Fibroblast of lung (primary cell): Measurements from ENCODE around the gene PCDH10. TPM values are rescaled to one million over a fixed set of nuclear protein-coding genes. Genes with fewer than 3 reads are reported as not detected.

ENCODE experiments used
- DNase-seq, 2 donors: peaks; one replicate each; pipeline versions ENCODE4 v3.0.0 to v3.0.0-alpha.2; 2010; ENCODE audit warnings: low read depth in 2 of 2
- H2AFZ ChIP-seq: 2 replicates; pipeline ENCODE4 v1.5.1; 2012; ENCODE audit warnings: low read length, control low read depth, inconsistent platforms
- H3K27ac ChIP-seq: 2 replicates; pipeline ENCODE4 v1.5.1; 2011; ENCODE audit warnings: low read length, control low read depth; ENCODE audit not compliant: insufficient read depth
- H3K27me3 ChIP-seq: 2 replicates; pipeline ENCODE4 v1.5.1; 2011; ENCODE audit warnings: mild to moderate bottlenecking, low read length; ENCODE audit not compliant: control insufficient read depth, insufficient read depth
- H3K36me3 ChIP-seq: 2 replicates; pipeline ENCODE4 v1.5.1; 2011; ENCODE audit warnings: low read length; ENCODE audit not compliant: control insufficient read depth, insufficient read depth
- H3K4me1 ChIP-seq: 2 replicates; pipeline ENCODE4 v1.5.1; 2011; ENCODE audit warnings: low read length; ENCODE audit not compliant: control insufficient read depth, insufficient read depth; ENCODE audit errors: extremely low read depth
- H3K4me2 ChIP-seq: 2 replicates; pipeline ENCODE4 v1.5.1; 2011; ENCODE audit warnings: low read length, control low read depth; ENCODE audit not compliant: insufficient read depth; ENCODE audit errors: extremely low read depth
- H3K4me3 ChIP-seq, 4 experiments: fragments of 200-600 bp in 1 of 4; sonication (generic) in 1 of 4; replicated peaks in 1 of 4; 2 replicates each; pipeline ENCODE4 v1.5.1; 2011 to 2016; ENCODE audit warnings: low read length in 4 of 4, low read depth in 3 of 4, mild to moderate bottlenecking in 3 of 4, control low read depth in 2 of 4, inconsistent platforms in 1 of 4, mixed read lengths in 1 of 4; ENCODE audit not compliant: insufficient read depth in 1 of 4; ENCODE audit errors: control extremely low read depth in 1 of 4
- H3K79me2 ChIP-seq: 2 replicates; pipeline ENCODE4 v1.5.1; 2012; ENCODE audit warnings: mild to moderate bottlenecking, low read length, inconsistent platforms; ENCODE audit not compliant: control insufficient read depth, insufficient read depth
- H3K9ac ChIP-seq: 2 replicates; pipeline ENCODE4 v1.5.1; 2011; ENCODE audit warnings: mild to moderate bottlenecking, low read length, control low read depth; ENCODE audit not compliant: insufficient read depth
- H3K9me3 ChIP-seq: 2 replicates; pipeline ENCODE4 v1.5.1; 2012; ENCODE audit warnings: low read depth, low read length; ENCODE audit not compliant: control insufficient read depth, insufficient read depth
- H4K20me1 ChIP-seq: 2 replicates; pipeline ENCODE4 v1.5.1; 2011; ENCODE audit warnings: low read length; ENCODE audit not compliant: control insufficient read depth, insufficient read depth; ENCODE audit errors: extremely low read depth
- CTCF ChIP-seq, 2 donors: IDR thresholded peaks in 1 of 2; conservative IDR thresholded peaks in 1 of 2; 1 replicate in 1 of 2; 2 replicates in 1 of 2; pipeline ENCODE4 v1.5.1; 2011 to 2012; ENCODE audit warnings: low read length in 2 of 2, control low read depth in 1 of 2, inconsistent platforms in 1 of 2, low read depth in 1 of 2, mild to moderate bottlenecking in 1 of 2
- EZH2 ChIP-seq: IDR thresholded peaks from 2 replicates; pipeline ENCODE4 v1.5.1; 2012; ENCODE audit warnings: low read length, control low read depth, mild to moderate bottlenecking; ENCODE audit errors: missing control alignments
- polyA plus RNA-seq, 2 donors: library from polyadenylated mRNA; depleted of rRNA in 1 of 2; stranded (reverse) in 1 of 2; unstranded in 1 of 2; fragments of >200 nt; gene quantifications; 2 replicates each; pipeline ENCODE4 v1.2.1, GENCODE V29; 2011 to 2012; ENCODE audit warnings: missing spikeins in 1 of 2
- total RNA-seq: library from RNA; depleted of rRNA; stranded (reverse); fragments of >200 nt; gene quantifications from 2 replicates; pipeline ENCODE4 v1.2.1, GENCODE V29; 2014

The PCDH10 gene
- total and polyA plus RNA-seq, 2 donors (not counting 1 experiment from before 2014, with no cell fraction given): 0.66 to 2.0 TPM

GRCh38 chr4:133186210-133186609, 37.1 kb downstream of the PCDH10 start:
- no peak overlapping the region for H3K9ac ChIP-seq
- no peaks in the 10 kb centered on the region for H3K9me3 ChIP-seq
- no peaks in the 10 kb centered on the region for H3K36me3 ChIP-seq
- H3K27me3 ChIP-seq: no peaks in the 10 kb centered on the region
- TF ChIP-seq EZH2 (no peak), CTCF (conservative IDR thresholded peaks at IDR 0.05 in 1 of 2, IDR thresholded peaks at IDR 0.05 in 1 of 2; ENCODE audit: low read depth in 1 of 2, low read length in 2 of 2) (no peak)
- H2AFZ ChIP-seq: no peak overlapping the region
- peak in 1 of 2 donors; percentile 66 for DNase-seq
- no peak overlapping the region for H3K4me2 ChIP-seq
- no peaks in the 10 kb centered on the region for H3K79me2 ChIP-seq
- no peak overlapping the region for H3K27ac ChIP-seq
- H3K4me1 ChIP-seq: no peaks in the 10 kb centered on the region
- H3K4me3 ChIP-seq: no peak overlapping the region
- no peaks in the 10 kb centered on the region for H4K20me1 ChIP-seq

DNA sequence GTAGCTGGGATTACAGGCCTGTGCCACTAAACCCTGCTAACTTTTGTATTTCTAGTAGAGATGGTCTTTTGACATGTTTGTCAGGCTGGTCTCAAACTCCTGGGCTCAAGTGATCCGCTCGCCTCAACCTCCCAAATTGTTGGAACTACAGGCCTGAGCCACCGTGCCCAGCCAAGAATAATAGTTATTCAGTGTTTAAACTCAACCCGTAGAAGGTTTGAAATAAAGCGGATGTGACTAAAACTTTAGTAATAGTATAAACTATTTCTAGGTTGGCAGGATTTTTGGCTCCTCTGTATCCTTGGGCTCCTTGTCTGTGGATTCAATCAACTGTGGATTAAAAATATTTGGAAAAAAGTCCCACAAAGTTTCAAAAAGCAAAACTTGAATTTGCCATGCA, 37.8 kb downstream of the PCDH10 start:
- no peaks in the 10 kb centered on the region for H3K4me1 ChIP-seq
- TF ChIP-seq CTCF (conservative IDR thresholded peaks at IDR 0.05 in 1 of 2, IDR thresholded peaks at IDR 0.05 in 1 of 2; ENCODE audit: low read depth in 1 of 2, low read length in 2 of 2): no peak
- no peak for TF ChIP-seq EZH2
- no peak overlapping the region for H3K27ac ChIP-seq
- no peak overlapping the region for H3K4me3 ChIP-seq
- H3K27me3 ChIP-seq: no peaks in the 10 kb centered on the region
- H2AFZ ChIP-seq: no peak overlapping the region
- H3K79me2 ChIP-seq: no peaks in the 10 kb centered on the region
- H4K20me1 ChIP-seq: no peaks in the 10 kb centered on the region
- no peak overlapping the region for H3K4me2 ChIP-seq
- no peaks in the 10 kb centered on the region for H3K36me3 ChIP-seq
- no peaks in the 10 kb centered on the region for H3K9me3 ChIP-seq
- peak in 1 of 2 donors; percentile 80 for DNase-seq
- H3K9ac ChIP-seq: no peak overlapping the region

- H3K4me2 ChIP-seq: no peak overlapping the region
- H2AFZ ChIP-seq: no peak overlapping the region
Observed at GRCh38 chr4:133188433-133189146, 39.5 kb downstream of the PCDH10 start.

More at GRCh38 chr4:133188433-133189146, 39.5 kb downstream of the PCDH10 start:
- Histone ChIP-seq H3K27ac (no peak overlapping the region), H3K79me2 (no peaks in the 10 kb centered on the region), H3K36me3 (no peaks in the 10 kb centered on the region), H3K27me3 (no peaks in the 10 kb centered on the region), H4K20me1 (no peaks in the 10 kb centered on the region), H3K4me3 (no peak overlapping the region), H3K4me1 (no peaks in the 10 kb centered on the region), H3K9ac (no peak overlapping the region), H3K9me3 (no peaks in the 10 kb centered on the region)
- DNase-seq: no peak
- TF ChIP-seq CTCF (conservative IDR thresholded peaks at IDR 0.05 in 1 of 2, IDR thresholded peaks at IDR 0.05 in 1 of 2; ENCODE audit: low read depth in 1 of 2, low read length in 2 of 2) (no peak), EZH2 (no peak)
